Measurements from ENCODE around the gene ARHGAP44.

DNA sequence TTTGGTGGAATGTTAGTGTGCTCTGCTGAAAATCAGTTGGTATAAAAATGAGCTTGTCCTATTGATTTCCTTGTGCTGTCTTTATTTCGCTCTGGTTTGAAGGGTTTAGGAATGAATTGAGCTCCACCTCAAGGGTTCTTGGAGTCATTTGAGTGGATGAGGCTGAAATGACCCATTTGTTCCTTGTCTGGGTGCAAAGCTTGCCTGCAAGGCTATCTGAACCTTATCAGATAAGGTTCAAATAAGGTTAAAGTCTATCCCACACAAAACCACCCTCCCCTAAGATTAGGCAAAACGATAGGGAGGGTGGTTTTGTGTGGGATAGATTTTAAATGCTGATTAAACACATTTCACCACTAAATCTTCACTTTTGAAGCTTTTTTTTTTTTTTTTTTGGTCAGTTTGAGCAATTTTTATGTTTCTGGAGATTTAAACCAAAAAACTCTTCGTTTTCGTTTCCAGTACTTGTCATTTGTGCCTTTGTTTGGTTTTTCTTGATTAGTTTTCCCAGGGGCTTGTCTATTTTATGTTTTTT, 62.7 kb downstream of the ARHGAP44 start:
- TF ChIP-seq, protein P1, sequence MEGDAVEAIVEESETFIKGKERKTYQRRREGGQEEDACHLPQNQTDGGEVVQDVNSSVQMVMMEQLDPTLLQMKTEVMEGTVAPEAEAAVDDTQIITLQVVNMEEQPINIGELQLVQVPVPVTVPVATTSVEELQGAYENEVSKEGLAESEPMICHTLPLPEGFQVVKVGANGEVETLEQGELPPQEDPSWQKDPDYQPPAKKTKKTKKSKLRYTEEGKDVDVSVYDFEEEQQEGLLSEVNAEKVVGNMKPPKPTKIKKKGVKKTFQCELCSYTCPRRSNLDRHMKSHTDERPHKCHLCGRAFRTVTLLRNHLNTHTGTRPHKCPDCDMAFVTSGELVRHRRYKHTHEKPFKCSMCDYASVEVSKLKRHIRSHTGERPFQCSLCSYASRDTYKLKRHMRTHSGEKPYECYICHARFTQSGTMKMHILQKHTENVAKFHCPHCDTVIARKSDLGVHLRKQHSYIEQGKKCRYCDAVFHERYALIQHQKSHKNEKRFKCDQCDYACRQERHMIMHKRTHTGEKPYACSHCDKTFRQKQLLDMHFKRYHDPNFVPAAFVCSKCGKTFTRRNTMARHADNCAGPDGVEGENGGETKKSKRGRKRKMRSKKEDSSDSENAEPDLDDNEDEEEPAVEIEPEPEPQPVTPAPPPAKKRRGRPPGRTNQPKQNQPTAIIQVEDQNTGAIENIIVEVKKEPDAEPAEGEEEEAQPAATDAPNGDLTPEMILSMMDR (IDR thresholded peaks at IDR 0.05) = no peak
- TF ChIP-seq EZH2 (IDR thresholded peaks at IDR 0.05) = no peak
- no peak for TF ChIP-seq EZH2phosphoT487 (IDR thresholded peaks at IDR 0.05)
